C4-2B (cell line): Measurements from ENCODE around the gene FOS.

Source experiments
- H3K27ac ChIP-seq: fragments of 450-650 bp; 2 replicates; pipeline ENCODE4 v1.5.1; 2017
- ZFX ChIP-seq: fragments of 450-650 bp; IDR thresholded peaks from 2 replicates; pipeline ENCODE4 v1.6.1; 2017
- TF ChIP-seq, protein P1 (sequence below): fragments of 450-650 bp; conservative IDR thresholded peaks from 2 replicates; pipeline ENCODE4 v1.5.1; 2017; ENCODE audit warnings: mild to moderate bottlenecking

The FOS gene

DNA sequence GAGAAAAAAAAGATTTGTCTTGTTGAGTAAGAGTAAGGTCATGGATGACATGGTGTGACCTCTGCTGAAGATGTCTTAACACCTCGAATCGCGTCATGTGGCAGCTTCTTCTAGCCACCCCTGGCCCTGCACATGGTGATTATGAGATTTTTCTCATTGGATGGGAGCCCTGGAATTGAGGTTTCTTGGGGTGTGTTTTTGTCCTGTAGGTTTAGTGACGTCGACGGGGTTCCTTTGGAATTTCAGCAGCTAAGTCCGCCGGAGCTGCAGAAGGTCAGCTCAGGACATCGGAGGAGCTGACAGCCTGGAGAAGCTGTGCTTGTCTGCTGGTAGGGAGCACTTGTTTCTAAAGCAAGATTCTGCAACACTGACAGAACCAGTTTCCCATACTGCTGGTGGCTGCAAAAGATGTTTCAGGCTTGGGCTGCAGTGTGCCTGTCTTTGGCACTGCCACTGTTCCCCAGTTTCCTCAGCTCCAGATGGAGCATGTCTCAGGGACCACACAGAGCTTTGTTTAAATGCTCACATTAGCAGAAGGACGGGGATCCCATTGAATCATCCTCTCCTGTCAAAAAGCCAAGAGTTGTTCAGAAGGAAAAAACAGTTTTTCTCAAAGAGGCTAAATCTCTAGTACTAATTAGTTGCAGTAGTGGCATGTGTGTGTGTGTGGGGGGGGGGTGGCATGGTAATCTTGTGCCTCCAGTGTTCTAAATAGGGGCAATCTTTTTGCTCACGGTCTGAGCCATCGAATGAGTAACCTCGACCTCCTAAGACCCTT lies 5.2 kb upstream of the FOS start:
- H3K27ac ChIP-seq = no peak overlapping the region

DNA sequence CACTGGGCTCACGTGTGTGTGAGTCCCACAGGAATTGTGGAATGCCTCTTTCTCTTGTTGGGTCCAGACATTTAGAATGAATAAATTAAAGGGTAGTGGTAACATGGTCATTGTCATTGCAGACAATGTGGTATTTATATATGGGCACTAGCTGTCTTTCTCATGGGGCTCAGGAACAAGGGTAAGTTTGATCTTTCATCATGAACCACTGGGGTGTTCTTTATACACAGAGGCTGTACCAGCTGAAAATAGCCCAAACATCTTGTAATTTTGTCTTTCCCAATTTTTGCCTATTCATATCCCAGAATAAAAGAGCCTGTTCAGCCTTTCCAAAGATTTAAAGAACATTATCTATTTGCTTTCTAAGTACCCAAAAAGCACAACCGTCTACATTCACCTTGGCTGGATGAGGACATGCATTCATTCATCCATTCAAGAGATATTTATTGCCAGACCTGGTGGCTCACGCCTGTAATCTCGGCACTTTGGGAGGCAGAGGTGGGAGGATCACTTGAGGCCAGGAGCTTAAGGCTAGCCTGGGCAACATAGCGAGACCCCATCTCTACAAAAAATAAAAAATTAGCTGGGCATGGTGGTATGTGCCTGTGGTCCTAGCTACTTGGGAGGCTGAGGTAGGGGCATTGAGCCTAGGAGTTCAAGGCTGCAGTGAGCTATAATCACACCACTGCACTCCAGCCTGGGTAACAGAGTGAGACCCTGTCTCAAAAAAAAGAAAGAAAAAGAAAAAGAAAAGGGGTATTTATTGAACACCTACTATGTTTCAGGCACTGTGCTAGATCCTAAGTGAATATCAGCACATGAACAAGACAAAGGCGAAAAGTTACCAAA lies 4.4 kb upstream of the FOS start:
- TF ChIP-seq ZFX = no peak
- TF ChIP-seq, protein P1, sequence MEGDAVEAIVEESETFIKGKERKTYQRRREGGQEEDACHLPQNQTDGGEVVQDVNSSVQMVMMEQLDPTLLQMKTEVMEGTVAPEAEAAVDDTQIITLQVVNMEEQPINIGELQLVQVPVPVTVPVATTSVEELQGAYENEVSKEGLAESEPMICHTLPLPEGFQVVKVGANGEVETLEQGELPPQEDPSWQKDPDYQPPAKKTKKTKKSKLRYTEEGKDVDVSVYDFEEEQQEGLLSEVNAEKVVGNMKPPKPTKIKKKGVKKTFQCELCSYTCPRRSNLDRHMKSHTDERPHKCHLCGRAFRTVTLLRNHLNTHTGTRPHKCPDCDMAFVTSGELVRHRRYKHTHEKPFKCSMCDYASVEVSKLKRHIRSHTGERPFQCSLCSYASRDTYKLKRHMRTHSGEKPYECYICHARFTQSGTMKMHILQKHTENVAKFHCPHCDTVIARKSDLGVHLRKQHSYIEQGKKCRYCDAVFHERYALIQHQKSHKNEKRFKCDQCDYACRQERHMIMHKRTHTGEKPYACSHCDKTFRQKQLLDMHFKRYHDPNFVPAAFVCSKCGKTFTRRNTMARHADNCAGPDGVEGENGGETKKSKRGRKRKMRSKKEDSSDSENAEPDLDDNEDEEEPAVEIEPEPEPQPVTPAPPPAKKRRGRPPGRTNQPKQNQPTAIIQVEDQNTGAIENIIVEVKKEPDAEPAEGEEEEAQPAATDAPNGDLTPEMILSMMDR = no peak
- H3K27ac ChIP-seq = no peak overlapping the region

More for the DNA sequence above, 5.2 kb upstream of the FOS start:
- TF ChIP-seq ZFX = no peak
- TF ChIP-seq, protein P1 = no peak

DNA sequence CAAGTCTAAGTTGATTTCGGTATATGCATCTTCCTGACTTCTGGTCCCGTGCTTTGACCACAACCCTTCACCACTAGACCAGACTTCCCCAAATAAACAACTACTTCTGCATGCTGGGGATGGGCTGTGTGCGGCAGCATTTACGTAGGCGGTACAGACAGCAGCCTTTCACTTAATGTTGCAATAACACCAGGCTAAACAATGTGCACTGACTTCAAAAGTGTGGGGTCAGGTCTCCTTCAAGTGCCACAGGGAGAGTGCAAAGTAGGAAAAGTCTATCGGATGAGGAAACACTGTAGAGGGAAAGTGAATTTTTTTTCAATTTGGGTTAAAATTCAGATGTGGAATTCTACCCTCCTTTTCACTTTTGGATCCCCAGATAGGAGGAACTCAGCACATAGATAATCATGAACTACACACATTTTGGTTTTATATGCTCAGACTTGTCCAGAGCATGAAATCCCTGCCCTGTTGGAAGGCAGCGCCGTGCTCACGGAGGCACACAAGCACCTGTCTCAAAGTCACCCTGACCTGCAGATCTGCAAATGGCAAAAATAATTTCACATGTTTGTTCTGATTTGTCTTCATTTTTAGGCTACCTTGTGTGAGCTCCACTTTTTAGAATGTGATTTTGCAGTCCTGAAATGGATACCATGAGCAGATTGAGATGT lies 3.6 kb upstream of the FOS start:
- TF ChIP-seq ZFX = no peak
- TF ChIP-seq, protein P1 = no peak
- no peak overlapping the region for H3K27ac ChIP-seq

DNA sequence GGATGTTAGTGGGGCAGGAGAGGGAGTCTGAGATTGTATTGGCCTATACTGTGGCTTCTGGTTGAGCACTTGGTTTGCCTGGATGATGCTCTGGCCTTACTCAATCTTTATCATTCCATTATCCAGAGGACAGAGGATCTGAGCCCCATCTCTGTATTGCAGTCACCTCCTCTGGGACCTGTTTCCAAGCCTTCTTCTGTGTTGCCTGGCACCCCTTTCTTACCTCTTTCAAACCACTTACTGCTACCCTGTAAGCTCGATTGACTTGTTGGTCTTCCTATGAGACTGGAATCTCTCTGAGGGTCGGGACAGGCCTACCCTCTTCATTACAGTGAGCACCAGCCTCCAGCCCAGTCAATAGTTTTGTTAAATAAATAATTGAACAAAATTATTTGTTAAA lies 3.0 kb upstream of the FOS start:
- H3K27ac ChIP-seq = no peak overlapping the region
- no peak for TF ChIP-seq ZFX
- TF ChIP-seq, protein P1 = no peak

DNA sequence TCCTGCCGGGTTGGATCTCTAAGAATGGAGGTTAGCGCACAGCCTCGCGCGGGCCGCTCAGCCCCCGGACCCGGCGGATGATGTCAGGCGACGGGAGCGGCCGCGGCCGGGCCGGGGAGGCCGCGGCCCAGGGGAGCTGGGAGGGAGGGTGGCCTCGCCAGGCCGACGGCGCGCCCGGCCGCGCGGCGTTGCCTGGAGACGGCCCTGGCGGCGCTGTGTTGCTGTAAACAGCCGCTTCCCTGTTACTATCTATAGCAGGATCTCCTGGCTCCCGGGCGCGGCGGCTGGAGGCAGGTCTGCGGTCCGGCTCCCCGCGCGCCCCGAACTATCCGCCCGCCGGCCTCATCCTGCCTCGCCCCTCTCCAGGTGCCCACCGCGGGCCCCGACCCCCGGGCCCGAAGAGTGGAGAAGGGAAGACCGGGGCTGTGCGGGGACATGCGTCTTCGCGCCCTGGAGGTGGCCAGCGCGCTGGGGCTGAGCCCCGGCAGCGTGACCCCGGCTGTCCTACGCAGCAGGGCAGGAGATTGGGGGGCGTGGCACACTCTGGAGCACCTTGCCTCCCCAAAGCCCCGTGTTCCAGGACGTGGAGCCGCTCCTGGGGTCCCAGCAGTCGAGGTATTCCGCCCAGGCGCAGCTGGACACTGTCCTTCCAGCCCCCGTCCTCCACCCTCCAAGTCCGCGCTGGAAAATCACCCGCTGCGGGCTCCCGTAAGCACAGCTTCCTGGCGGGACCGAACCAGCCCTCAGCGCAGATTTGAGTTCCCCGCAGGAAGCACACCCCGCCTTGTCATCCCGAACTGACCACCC lies 1.4 kb upstream of the FOS start:
- TF ChIP-seq, protein P1 = peak; percentile 20; the same call in 1 of the 2 replicates
- TF ChIP-seq ZFX = no peak

DNA sequence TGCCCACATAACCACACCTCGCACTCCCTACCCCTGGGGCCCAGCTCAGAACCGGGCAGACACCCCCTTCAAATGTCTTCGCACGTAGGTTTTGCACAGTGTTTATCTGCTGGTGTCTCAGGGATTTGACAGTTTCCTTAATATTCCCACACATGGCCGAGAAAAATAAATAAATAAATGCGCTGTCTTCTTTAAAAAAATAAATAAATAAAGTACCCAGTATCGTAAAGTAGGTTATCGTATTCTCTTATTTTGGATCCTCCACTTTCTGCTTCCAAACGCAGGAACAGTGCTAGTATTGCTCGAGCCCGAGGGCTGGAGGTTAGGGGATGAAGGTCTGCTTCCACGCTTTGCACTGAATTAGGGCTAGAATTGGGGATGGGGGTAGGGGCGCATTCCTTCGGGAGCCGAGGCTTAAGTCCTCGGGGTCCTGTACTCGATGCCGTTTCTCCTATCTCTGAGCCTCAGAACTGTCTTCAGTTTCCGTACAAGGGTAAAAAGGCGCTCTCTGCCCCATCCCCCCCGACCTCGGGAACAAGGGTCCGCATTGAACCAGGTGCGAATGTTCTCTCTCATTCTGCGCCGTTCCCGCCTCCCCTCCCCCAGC lies 710 bp upstream of the FOS start:
- peak overlapping the region; percentile 64 for H3K27ac ChIP-seq

More for the DNA sequence above, 1.4 kb upstream of the FOS start:
- peak overlapping the region; percentile 64 for H3K27ac ChIP-seq

More for the DNA sequence above, 710 bp upstream of the FOS start:
- no peak for TF ChIP-seq ZFX
- TF ChIP-seq, protein P1 = no peak
